GM18511 (cell line): ENCODE data around the gene OR8D1.

Experiments
- ATAC-seq: cut with Tn5 transposase; IDR thresholded peaks from one replicate; pipeline ENCODE4 v1.9.1; 2021; ENCODE audit warnings: mild to moderate bottlenecking, moderate library complexity; ENCODE audit not compliant: unreplicated experiment

OR8D1 gene

GRCh38 chr11:124313849-124314248 is at the start of gene OR8D1:
OR8D1 (minus strand) TSS chr11:124313949; CDS start chr11:124310766, 3,183 bp downstream.
- no peak for ATAC-seq

DNA sequence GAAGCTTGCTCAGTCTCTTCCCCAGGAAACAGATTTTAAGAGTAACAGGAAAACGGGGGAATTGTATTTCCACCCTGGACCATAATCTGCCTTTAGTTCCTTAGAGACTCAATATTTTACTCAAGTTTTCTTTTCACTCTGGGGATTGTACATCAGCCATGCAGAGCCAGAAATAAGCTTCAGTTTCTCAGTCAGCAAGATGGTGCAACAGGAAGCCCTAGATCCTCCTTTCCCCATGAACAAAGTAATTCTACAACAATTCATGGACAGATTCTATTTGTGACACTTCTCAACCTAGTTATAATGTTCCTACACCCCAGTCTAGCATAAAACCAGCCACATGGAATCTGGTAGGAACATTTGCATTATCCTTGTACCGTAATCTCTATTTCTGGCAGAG is 45.8 kb upstream of the OR8D1 start:
- no peak for ATAC-seq

DNA sequence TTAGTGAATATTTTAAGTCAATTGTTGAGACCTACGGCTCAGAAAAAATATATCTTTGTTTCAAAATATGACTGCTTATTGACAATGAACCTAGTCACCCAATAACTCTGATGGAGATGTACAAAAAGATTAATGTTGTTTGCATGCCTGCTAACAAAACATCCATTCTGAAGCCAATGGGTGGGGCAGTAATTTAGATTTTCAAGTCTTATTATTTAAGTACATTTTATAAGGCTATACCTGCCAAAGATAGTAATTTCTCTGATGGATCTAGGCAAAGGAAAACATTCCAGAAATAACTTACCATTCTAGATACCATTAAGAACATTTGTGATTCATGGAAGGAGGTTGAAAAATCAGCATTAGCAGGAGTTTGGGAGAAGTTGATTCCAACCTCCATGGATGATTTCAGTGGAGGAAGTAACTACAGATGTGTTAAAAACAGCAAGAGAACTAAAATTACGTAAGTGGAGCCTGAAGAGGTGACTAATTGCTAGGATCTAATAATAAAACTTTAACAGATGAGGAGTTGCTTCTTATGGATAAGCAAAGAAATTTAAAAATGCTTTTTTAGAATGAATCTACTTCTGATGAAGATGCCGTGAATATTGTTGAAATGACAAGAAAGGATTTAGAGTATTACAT is 32.7 kb upstream of the OR8D1 start:
- ATAC-seq, result no peak

- ATAC-seq, result no peak
Observed at GRCh38 chr11:124344346-124344745, 30.6 kb upstream of the OR8D1 start.

GRCh38 chr11:124340142-124340447 is 26.3 kb upstream of the OR8D1 start:
- no peak for ATAC-seq

GRCh38 chr11:124339396-124340141 is 25.8 kb upstream of the OR8D1 start:
- no peak for ATAC-seq

DNA sequence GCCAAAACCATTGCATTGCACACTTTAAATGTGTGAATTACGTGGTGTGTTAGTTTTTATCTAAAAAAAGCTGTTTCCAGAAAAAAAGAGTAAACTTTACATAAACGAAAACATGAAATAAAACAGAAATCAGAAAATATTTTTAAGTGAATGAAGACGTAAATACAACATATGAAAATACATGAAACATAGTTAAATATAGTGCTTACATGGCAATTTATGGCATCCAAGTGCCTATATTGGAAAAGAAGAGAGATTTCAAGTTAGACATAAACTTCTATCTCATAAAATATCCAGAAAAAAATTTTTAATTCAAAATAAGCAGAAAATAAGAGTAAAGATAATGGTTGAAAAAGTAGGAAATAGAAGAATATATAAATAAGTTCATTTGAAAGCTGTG is 18.1 kb upstream of the OR8D1 start:
- no peak for ATAC-seq

- ATAC-seq, result peak; percentile 99
Observed at GRCh38 chr11:124329787-124330478, 16.2 kb upstream of the OR8D1 start.

DNA sequence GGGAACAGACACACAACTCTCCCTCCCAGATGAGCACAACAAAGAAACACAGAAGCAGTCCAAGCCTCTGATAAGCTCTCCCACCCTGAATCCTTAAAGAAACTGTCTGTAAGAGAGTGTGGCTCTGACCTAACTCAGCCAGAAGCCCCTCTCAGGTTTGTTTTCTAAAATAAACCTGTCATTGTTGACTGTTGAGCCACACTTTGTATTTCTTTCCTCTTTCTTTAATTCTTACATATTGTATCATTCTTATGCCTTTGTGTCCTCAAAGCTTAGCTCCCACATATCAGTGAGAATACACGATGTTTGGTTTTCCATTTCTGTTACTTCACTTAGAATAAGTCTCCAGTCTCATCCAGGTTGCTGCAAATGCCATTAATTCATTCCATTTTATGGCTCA is 14.0 kb upstream of the OR8D1 start:
- ATAC-seq, result no peak

DNA sequence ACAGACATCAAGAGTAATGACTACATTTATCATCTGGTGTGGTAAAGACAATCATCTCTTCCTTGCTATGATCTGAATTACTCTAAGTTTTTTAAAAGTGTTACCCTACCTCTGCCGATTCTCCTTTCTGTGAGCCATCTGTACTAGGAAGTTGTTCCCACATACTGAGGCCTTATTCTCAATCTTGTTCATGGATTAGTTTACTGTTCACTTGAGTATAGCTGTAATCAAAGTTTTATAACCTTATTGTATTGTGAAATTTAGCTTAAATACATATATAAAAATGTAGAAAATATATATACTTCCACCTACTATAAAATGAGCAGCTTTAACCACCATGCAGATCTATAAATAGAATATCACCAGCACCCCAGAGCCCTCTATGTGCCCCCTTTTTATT is 8.6 kb upstream of the OR8D1 start:
- ATAC-seq, result no peak

DNA sequence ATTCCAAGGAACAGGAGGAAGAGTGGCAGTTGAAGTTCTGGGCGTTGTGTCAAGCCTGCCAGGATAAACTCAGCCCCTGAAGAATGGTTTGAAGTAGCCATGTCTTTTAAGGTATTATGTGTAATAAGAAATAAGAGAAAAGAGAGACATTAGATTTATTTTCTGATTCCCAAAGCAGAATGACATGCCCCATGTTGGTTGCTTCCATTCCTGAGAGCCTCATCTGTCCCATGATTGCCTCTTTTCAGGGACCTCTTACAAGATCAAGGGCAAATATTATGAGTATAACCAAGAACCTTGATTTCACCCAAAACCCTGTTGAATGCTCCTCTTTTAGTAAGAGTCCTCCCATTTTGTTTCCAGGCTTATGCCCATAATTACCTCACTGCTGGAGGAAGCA is 6.3 kb upstream of the OR8D1 start, which contains the start of gene OR8D2:
Gene OR8D2, minus strand, starts transcription at position 101 of the 400 bp plus-strand sequence. Its CDS starts 0 bp downstream, at position 101.
- ATAC-seq, result no peak

GRCh38 chr11:124315052-124315451 is 1.3 kb upstream of the OR8D1 start:
- no peak for ATAC-seq

GRCh38 chr11:124313131-124313530 is 618 bp downstream of the OR8D1 start:
- no peak for ATAC-seq

GRCh38 chr11:124311670-124312069 is 2.1 kb downstream of the OR8D1 start:
- ATAC-seq, result no peak

DNA sequence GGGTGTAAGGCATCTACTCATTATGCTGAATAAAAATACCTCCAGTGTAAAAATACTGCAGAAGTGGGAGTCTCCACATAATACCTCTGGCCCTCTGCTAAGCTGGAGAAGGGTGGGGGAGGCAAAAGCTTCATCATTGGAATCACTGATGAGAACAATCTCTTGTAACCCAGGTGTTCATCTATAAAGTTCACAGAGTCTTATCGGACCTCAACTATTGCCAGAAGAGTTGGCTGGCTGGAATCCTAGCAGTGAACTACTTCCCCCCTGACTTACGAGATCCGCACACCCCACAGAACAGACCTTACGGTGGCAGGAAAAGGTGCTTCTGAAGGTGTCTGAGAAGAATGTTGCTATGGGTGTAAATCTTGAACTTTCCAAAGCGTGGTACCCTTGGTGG is 2.5 kb downstream of the OR8D1 start:
- ATAC-seq, result no peak

GRCh38 chr11:124310721-124311120 is 3.0 kb downstream of the OR8D1 start:
- ATAC-seq, result no peak

DNA sequence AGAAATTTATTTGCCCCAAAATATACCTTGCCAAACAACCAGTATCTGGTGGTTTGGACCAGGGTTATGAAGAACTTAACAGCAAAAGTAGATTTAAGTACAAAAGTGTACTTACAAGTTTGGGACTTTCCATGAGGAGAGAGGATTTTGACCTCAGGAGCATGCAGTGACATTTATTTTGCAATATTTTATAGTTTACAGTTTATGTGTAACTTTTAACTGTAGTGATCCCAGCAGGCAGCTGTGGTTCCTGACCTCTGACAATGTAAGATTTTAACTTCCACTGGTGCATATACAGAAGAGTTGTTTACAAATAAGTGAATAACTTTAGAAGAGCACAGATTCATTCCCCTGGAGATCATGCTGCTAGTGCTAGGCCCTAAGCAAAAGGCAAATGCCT is 6.7 kb downstream of the OR8D1 start:
- no peak for ATAC-seq

DNA sequence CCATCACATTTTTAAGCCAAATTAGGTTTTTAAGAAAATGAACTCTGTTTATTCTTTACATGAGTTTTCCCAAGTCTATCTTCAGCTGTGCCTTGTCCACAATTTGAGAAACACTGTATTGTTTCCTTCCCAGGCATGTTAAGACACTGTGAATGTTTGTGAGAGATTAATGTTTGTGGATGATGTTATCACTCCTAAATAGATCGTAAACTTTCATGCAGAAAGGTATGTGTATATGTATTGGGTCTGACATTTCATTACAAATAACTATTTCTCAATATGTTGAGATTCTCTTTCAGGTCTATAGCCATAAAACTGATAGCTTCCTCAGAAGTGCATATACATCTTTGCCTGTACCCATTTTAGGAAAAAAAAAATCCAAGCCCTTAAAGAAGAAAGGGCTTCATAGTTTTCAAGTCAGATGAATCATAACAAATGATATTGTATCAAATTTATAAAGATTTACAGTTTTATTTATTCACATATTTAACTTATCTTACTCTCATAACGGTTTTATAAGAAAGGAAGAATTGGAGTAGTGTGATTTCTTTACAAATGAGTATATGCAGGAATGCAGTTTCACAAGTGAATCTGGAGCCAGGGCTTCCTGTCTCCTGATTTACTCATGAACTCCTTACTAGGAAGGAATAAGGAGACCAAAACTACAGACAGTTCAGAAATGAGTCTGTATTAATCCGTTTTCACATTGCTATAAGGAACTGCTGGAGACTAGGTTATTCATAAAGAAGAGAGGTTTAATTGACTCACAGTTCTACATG is 11.2 kb downstream of the OR8D1 start:
- no peak for ATAC-seq

GRCh38 chr11:124301548-124301947 is 12.2 kb downstream of the OR8D1 start:
- no peak for ATAC-seq

- no peak for ATAC-seq
Observed at GRCh38 chr11:124297921-124298320, 15.8 kb downstream of the OR8D1 start.

- no peak for ATAC-seq
Observed at GRCh38 chr11:124296016-124296415, 17.7 kb downstream of the OR8D1 start.
